ENCODE data around the gene ANKRA2.

GRCh38 chr5:73544429-73545402 lies 20.7 kb downstream of the ANKRA2 start:
- TF ChIP-seq CTCF (IDR thresholded peaks at IDR 0.05) (no peak), POLR2A (IDR thresholded peaks at IDR 0.05; ENCODE audit: low read depth) (no peak), POLR2AphosphoS5 (IDR thresholded peaks at IDR 0.05) (no peak)
